HG03442 (cell line): ENCODE data around the gene FRMPD2.
"Not testable (repeated sequence)": the region's sequence is repeated elsewhere in the genome, so short reads cannot be mapped to it uniquely, and the experiment has no call there.

Experiments used
- ATAC-seq: cut with Tn5 transposase; IDR thresholded peaks from one replicate; pipeline ENCODE4 v1.9.1; 2021; ENCODE audit warnings: mild to moderate bottlenecking, moderate library complexity; ENCODE audit not compliant: unreplicated experiment

Gene FRMPD2

GRCh38 chr10:48237259-48238250 is 36.9 kb downstream of the FRMPD2 start:
- no peak for ATAC-seq

GRCh38 chr10:48236199-48236621 is 38.3 kb downstream of the FRMPD2 start:
- no peak for ATAC-seq

- no peak for ATAC-seq
Measured at GRCh38 chr10:48235501-48235900, 39.0 kb downstream of the FRMPD2 start.

GRCh38 chr10:48234787-48235186 is 39.7 kb downstream of the FRMPD2 start:
- no peak for ATAC-seq

- no peak for ATAC-seq
Measured at GRCh38 chr10:48234295-48234694, 40.2 kb downstream of the FRMPD2 start.

GRCh38 chr10:48233559-48234005 is 40.9 kb downstream of the FRMPD2 start:
- no peak for ATAC-seq

- no peak for ATAC-seq
Measured at GRCh38 chr10:48232717-48233447, 41.6 kb downstream of the FRMPD2 start.

GRCh38 chr10:48231699-48232315 is 42.7 kb downstream of the FRMPD2 start:
- peak; percentile 77 for ATAC-seq

- peak; percentile 56 for ATAC-seq
Measured at GRCh38 chr10:48231178-48231577, 43.3 kb downstream of the FRMPD2 start.

GRCh38 chr10:48227213-48227612 is 47.3 kb downstream of the FRMPD2 start:
- no peak for ATAC-seq

- ATAC-seq = no peak
Measured at GRCh38 chr10:48224979-48225560, 49.4 kb downstream of the FRMPD2 start.

GRCh38 chr10:48224296-48224695 is 50.2 kb downstream of the FRMPD2 start:
- no peak for ATAC-seq

- ATAC-seq = no peak
Measured at GRCh38 chr10:48221814-48222213, 52.7 kb downstream of the FRMPD2 start.

GRCh38 chr10:48221031-48221430 is 53.5 kb downstream of the FRMPD2 start:
- ATAC-seq = not testable (repeated sequence)

GRCh38 chr10:48219194-48219593 is 55.3 kb downstream of the FRMPD2 start:
- no peak for ATAC-seq

- no peak for ATAC-seq
Measured at GRCh38 chr10:48216744-48217143, 57.8 kb downstream of the FRMPD2 start.

GRCh38 chr10:48216204-48216505 is 58.3 kb downstream of the FRMPD2 start:
- ATAC-seq = no peak

- peak; percentile 43 for ATAC-seq
Measured at GRCh38 chr10:48215486-48216203, 58.9 kb downstream of the FRMPD2 start.

- ATAC-seq = no peak
Measured at GRCh38 chr10:48214716-48215485, 59.6 kb downstream of the FRMPD2 start.

GRCh38 chr10:48213047-48213446 is 61.4 kb downstream of the FRMPD2 start:
- ATAC-seq = no peak
